ENCODE measurements around the gene NKX1-1. TPM values are rescaled to one million over a fixed set of nuclear protein-coding genes. Genes with fewer than 3 reads are reported as not detected.
"Not testable (repeated sequence)": the region's sequence is repeated elsewhere in the genome, so short reads cannot be mapped to it uniquely, and the experiment has no call there.

Gene NKX1-1
- total and polyA plus RNA-seq, 4 donors = not detected

- Histone ChIP-seq H3K36me3 (ENCODE audit: control insufficient read depth in 4 of 4, insufficient read depth in 4 of 4, low read length in 4 of 4) (peaks cover 0 to 50% (median 4%) of the 10 kb centered on the region in 4 donors), H3K27ac (ENCODE audit: low read depth in 1 of 2, low read length in 1 of 2) (no peak overlapping the region), H3K4me1 (ENCODE audit: control insufficient read depth in 5 of 5, insufficient read depth in 5 of 5, low read length in 5 of 5) (no peaks in the 10 kb centered on the region), H3K9ac (ENCODE audit: insufficient read depth in 1 of 2, low read length in 2 of 2) (no peak overlapping the region), H3K9me3 (ENCODE audit: control insufficient read depth in 4 of 4, insufficient read depth in 3 of 4, low read length in 3 of 4) (no peaks in the 10 kb centered on the region), H3K4me3 (no peak overlapping the region), H3K27me3 (ENCODE audit: control insufficient read depth in 3 of 3, insufficient read depth in 3 of 3, low read length in 2 of 3) (no peaks in the 10 kb centered on the region)
- no peak for ATAC-seq (ENCODE audit: insufficient read depth, low FRiP score)
- WGBS, 2 donors = 96 to 99% methylated on average over 36 of the region's 36 CpGs
- DNase-seq = no peak
- TF ChIP-seq CTCF (IDR thresholded peaks at IDR 0.05; ENCODE audit: control extremely low read depth, extremely low read depth) = no peak
Measured at GRCh38 chr4:1375051-1375721, 31.1 kb downstream of the NKX1-1 start.

DNA sequence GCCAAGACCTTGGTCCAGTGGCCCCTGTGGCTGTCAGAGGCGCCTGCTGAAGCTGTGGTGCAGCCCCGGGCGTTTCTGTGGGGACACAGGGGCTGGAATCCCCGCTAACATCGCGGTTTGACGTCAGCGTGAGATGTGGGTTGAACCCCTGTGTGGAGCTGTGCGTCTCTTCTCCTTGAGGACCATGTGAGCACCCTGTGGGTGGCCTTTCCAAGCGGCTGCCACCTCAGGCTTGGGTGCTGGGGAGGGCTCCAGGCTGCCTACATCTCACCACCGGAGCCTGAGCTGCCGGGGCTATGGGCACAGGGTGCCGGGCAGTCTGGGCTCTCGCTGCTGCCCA lies 31.6 kb downstream of the NKX1-1 start:
- no peak overlapping the region for H3K9ac ChIP-seq (ENCODE audit: insufficient read depth in 1 of 2, low read length in 2 of 2)
- H3K4me3 ChIP-seq = no peak overlapping the region
- ATAC-seq (ENCODE audit: insufficient read depth, low FRiP score) = no peak
- peaks cover 0 to 48% (median 4%) of the 10 kb centered on the region in 4 donors for H3K36me3 ChIP-seq (ENCODE audit: control insufficient read depth in 4 of 4, insufficient read depth in 4 of 4, low read length in 4 of 4)
- no peak for DNase-seq
- 94 to 98% methylated on average over 13 to 14 of the region's 14 CpGs for WGBS, 2 donors
- H3K27me3 ChIP-seq (ENCODE audit: control insufficient read depth in 3 of 3, insufficient read depth in 3 of 3, low read length in 2 of 3) = no peaks in the 10 kb centered on the region
- TF ChIP-seq CTCF (IDR thresholded peaks at IDR 0.05; ENCODE audit: control extremely low read depth, extremely low read depth) = no peak
- H3K27ac ChIP-seq (ENCODE audit: low read depth in 1 of 2, low read length in 1 of 2) = no peak overlapping the region
- H3K4me1 ChIP-seq (ENCODE audit: control insufficient read depth in 5 of 5, insufficient read depth in 5 of 5, low read length in 5 of 5) = no peaks in the 10 kb centered on the region
- no peaks in the 10 kb centered on the region for H3K9me3 ChIP-seq (ENCODE audit: control insufficient read depth in 4 of 4, insufficient read depth in 3 of 4, low read length in 3 of 4)

GRCh38 chr4:1373892-1374705 lies 32.1 kb downstream of the NKX1-1 start:
- H3K27me3 ChIP-seq (ENCODE audit: control insufficient read depth in 3 of 3, insufficient read depth in 3 of 3, low read length in 2 of 3) = no peaks in the 10 kb centered on the region
- H3K4me1 ChIP-seq (ENCODE audit: control insufficient read depth in 5 of 5, insufficient read depth in 5 of 5, low read length in 5 of 5) = no peaks in the 10 kb centered on the region
- DNase-seq = no peak
- no peak overlapping the region for H3K27ac ChIP-seq (ENCODE audit: low read depth in 1 of 2, low read length in 1 of 2)
- no peak overlapping the region for H3K9ac ChIP-seq (ENCODE audit: insufficient read depth in 1 of 2, low read length in 2 of 2)
- H3K4me3 ChIP-seq = no peak overlapping the region
- TF ChIP-seq CTCF (IDR thresholded peaks at IDR 0.05; ENCODE audit: control extremely low read depth, extremely low read depth) = no peak
- no peak for ATAC-seq (ENCODE audit: insufficient read depth, low FRiP score)
- no peaks in the 10 kb centered on the region for H3K9me3 ChIP-seq (ENCODE audit: control insufficient read depth in 4 of 4, insufficient read depth in 3 of 4, low read length in 3 of 4)
- peaks cover 0 to 48% (median 4%) of the 10 kb centered on the region in 4 donors for H3K36me3 ChIP-seq (ENCODE audit: control insufficient read depth in 4 of 4, insufficient read depth in 4 of 4, low read length in 4 of 4)
- WGBS, 2 donors = 95 to 98% methylated on average over 42 of the region's 42 CpGs

DNA sequence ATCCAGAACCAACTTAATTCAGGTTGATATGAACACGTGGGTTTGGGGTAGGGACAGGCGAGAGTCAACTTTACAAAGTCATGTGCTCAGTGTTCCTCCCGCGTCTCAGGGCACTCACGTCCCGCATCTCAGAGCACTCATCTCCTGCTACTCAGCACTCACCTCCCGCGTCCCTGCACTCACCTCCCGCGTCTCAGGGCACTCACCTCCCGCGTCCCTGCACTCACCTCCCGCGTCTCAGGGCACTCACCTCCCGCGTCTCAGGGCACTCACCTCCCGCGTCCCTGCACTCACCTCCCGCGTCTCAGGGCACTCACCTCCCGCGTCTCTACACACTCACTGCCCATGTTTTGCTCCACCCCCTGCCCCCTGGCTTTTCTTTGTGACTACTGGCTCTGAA lies 33.7 kb downstream of the NKX1-1 start:
- not testable (repeated sequence) for ATAC-seq (ENCODE audit: insufficient read depth, low FRiP score); DNase-seq
- WGBS, 2 donors = 88 to 93% methylated on average over 9 to 22 of the region's 22 CpGs

More for the DNA sequence above, 33.7 kb downstream of the NKX1-1 start:
- not testable (repeated sequence) for H3K4me1 ChIP-seq (ENCODE audit: control insufficient read depth in 5 of 5, insufficient read depth in 5 of 5, low read length in 5 of 5); H3K9ac ChIP-seq (ENCODE audit: insufficient read depth in 1 of 2, low read length in 2 of 2); H3K27me3 ChIP-seq (ENCODE audit: control insufficient read depth in 3 of 3, insufficient read depth in 3 of 3, low read length in 2 of 3); H3K9me3 ChIP-seq (ENCODE audit: control insufficient read depth in 4 of 4, insufficient read depth in 3 of 4, low read length in 3 of 4); H3K4me3 ChIP-seq; H3K27ac ChIP-seq (ENCODE audit: low read depth in 1 of 2, low read length in 1 of 2)
- H3K36me3 ChIP-seq (ENCODE audit: control insufficient read depth in 4 of 4, insufficient read depth in 4 of 4, low read length in 4 of 4) = peaks cover 0 to 59% (median 4%) of the 10 kb centered on the region in 4 donors
